GM18907 (cell line): ENCODE measurements around the gene SLC30A7.
A peak's percentile ranks its signal among the peaks of the same experiment; 100 is the strongest.
"Not testable (repeated sequence)": the region's sequence is repeated elsewhere in the genome, so short reads cannot be mapped to it uniquely, and the experiment has no call there.

Experiments used
- ATAC-seq: cut with Tn5 transposase; IDR thresholded peaks from one replicate; pipeline ENCODE4 v1.9.1; 2021; ENCODE audit warnings: mild to moderate bottlenecking, moderate library complexity; ENCODE audit not compliant: unreplicated experiment

The SLC30A7 gene

GRCh38 chr1:100889869-100890482 is 5.9 kb upstream of the SLC30A7 start:
- ATAC-seq = not testable (repeated sequence)

DNA sequence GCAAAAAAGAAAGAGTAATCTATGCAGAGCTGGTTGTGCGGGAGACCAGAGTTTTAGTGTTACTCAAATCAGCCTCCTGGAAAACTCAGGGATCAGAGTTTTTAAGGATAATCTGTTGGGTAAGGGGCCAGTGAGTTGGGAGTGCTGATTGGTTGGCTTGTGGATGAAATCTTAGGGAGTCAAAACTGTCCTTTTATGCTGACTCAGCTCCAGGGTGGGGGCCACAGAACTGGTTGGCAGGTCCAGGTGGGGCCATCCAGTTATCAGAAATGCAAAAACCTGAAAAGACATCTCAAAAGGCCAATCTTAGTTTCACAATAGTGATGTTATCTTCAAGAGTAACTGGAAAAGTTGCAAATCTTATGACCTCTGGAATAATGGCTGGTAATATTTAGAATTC is 4.5 kb upstream of the SLC30A7 start:
- ATAC-seq = no peak

- no peak for ATAC-seq
These were observed 3.3 kb upstream of the SLC30A7 start for GRCh38 chr1:100892554-100892953.

DNA sequence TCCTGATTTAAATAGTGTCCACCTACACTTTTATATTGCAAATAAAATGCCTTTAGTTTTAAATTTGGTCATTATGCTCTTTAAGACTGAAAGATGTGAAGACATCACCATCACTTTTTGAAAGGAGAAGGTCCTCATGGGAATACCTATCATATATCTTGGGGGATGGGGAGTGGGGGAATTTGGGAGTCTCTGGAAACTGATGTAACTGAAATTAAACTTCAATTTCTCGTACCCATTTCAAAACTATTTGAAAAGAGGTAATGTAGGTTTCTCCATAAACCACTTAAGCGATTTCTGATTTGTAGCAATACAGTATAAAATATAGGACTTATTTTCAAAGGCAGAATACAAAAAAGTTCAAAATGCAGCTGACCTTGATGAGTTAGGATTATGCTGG is 2.2 kb upstream of the SLC30A7 start:
- ATAC-seq = no peak

GRCh38 chr1:100894603-100895539 is 1.0 kb upstream of the SLC30A7 start, which contains the start of gene EXTL2:
EXTL2 (minus strand) TSS chr1:100894842; CDS start chr1:100888757, 6,085 bp downstream.
- peak; percentile 49 for ATAC-seq

DNA sequence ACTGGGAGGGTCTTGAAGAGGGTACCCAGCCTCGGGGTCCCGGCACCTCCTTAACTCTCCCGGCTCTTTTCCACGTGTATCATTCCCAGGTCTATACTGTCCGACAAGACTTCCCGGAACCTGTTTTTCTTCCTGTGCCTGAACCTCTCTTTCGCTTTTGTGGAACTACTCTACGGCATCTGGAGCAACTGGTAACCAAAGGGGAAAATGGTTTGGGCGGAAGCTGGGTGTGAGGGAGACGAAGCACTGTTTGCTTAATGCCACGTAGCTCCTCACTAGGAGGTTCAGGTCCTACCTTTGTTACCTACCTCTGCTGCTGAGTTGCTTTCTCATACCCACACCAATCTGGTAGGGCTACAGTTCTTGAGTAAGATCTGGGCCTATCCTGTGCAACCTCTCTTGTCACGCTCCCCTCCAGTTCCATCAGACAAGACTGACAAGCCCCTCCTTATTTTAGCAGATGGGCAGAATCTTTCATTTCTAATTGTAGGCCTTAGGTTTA is 642 bp downstream of the SLC30A7 start:
- peak; percentile 46 for ATAC-seq

GRCh38 chr1:100902365-100902764 is 6.5 kb downstream of the SLC30A7 start:
- no peak for ATAC-seq

DNA sequence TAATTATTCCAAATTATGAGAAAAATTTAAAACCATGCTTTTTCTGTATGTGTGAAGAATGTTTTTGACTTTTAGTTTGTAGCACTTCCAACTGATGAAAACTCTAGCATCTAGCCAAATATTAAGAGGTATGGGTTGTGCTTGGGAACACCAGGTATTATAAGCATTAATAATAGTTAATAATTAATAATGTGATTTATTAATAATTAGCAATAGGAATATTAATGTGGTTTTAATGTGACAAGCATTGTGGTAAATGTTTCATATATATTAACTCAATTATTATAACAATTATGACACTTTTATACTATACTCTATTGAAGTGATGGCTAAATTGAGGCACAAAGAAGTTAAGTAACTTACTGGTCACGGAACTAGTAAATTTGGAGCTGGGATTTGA is 7.9 kb downstream of the SLC30A7 start:
- ATAC-seq = no peak

GRCh38 chr1:100904528-100904927 is 8.6 kb downstream of the SLC30A7 start:
- ATAC-seq = no peak

GRCh38 chr1:100905181-100905580 is 9.3 kb downstream of the SLC30A7 start:
- ATAC-seq = no peak

GRCh38 chr1:100907887-100908286 is 12.0 kb downstream of the SLC30A7 start:
- no peak for ATAC-seq

DNA sequence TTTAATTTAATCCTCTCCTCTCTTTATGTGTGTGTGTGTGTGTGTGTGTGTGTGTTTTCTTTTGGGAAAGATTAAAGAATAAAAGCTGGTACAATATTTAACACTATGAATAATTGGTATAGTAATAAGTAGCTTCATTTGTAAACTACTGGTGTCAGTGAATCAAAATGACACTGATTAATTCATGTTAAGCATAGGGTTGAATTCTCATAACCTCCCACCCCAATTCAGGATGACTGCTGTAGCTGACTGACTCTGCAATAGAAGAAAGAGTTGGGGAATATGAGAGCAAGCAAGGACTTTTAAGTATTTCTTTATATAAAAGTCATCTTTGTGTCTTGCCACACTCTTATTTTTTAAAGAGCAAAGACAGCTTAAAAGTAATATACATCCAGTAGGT is 13.1 kb downstream of the SLC30A7 start:
- ATAC-seq = no peak

GRCh38 chr1:100912019-100912418 is 16.1 kb downstream of the SLC30A7 start:
- ATAC-seq = no peak

DNA sequence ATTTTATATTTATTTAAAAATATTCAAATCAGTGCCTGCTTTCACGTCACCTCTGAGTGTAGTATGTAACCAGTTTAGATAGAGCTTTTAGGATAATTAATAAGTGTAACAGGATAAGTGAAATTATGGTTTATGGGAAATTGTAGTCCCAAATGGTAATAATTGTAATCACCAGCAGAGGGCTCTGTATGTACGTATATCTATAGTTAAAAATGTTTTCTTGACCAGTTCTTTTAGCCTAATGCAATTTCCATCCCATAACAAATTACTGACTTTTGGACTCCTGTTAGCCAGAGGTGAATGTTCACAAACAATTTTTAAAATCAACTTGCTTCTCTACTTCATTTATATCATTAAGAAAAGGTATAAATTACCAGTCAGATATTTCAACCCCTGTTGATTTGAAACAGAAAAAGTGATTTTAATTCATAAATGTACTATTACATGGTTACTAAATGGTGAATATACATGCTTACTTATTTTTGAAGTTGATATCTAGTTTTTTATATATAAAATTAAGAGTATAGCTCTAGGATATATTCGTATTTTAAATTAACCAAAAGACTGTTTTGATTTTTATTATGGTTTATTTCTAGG is 25.3 kb downstream of the SLC30A7 start:
- ATAC-seq = no peak

- no peak for ATAC-seq
These were observed 28.3 kb downstream of the SLC30A7 start for GRCh38 chr1:100924212-100924611.

DNA sequence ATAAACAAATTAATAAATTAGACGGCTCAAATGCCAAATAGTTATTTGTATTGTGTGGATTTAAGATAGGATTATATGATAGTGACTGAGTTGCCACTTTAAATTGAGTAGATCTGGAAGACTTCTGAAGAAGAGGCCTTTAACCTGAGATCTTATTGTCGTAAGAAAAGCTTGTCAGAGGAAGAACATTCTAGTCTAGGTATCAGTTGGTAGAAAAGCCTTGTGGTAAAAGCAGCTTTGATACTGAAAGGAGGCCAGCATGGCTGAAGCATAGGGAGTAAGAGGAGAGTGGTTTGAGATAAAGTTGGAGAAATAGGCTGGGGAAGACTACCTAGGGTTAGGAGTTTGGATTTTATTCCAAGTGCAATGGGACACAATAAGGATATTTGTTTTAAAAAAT is 29.1 kb downstream of the SLC30A7 start:
- no peak for ATAC-seq

DNA sequence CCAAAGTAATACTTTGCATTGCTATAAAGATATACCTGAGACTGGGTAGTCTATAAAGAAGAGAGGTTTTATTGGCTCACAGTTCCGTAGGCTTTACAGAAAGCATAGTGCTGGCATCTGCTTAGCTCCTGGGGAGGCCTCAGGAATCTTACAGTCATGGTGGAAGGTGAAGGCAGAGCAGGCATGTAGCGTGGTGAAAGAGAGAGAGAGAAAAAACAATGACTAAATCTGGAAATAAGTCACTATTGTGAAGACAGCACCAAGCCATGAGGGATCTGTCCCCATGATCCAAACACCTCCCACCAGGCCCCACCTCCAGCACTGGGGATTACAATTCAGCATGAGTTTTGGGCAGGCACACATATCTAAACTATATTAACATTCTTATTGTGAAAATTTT is 30.4 kb downstream of the SLC30A7 start:
- ATAC-seq = no peak

- peak; percentile 42 for ATAC-seq
These were observed 31.4 kb downstream of the SLC30A7 start for GRCh38 chr1:100927276-100927675.

- no peak for ATAC-seq
These were observed 32.2 kb downstream of the SLC30A7 start for GRCh38 chr1:100928128-100928527.

- ATAC-seq = no peak
These were observed 34.6 kb downstream of the SLC30A7 start for GRCh38 chr1:100930494-100930893.

- ATAC-seq = no peak
These were observed 35.8 kb downstream of the SLC30A7 start for GRCh38 chr1:100931716-100932115.

DNA sequence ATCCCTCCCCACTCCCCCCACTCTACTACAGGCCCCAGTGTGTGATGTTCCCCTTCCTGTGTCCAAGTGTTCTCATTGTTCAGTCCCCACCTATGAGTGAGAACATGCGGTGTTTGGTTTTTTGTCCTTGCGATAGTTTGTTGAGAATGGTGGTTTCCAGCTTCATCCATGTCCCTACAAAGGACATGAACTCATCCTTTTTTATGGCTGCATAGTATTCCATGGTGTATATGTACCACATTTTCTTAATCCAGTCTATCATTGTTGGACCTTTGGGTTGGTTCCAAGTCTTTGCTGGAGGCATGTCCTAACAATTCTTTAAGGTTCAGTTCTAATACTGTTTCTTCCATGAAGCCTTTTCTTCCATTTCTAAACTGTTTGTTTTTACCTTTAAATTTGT is 37.7 kb downstream of the SLC30A7 start:
- not testable (repeated sequence) for ATAC-seq
